Measurements from ENCODE around the gene S100A16.

S100A16 gene

GRCh38 chr1:153571706-153572105 is 41.2 kb downstream of the S100A16 start:
- no peak for TF ChIP-seq CTCF (IDR thresholded peaks at IDR 0.05; ENCODE audit: insufficient read depth, low read depth, low read length, missing control alignments)
- H3K4me3 ChIP-seq (ENCODE audit: low read length), result no peak overlapping the region
- no peak for DNase-seq (ENCODE audit: low read depth)

GRCh38 chr1:153570874-153571273 is 42.1 kb downstream of the S100A16 start:
- no peak for DNase-seq (ENCODE audit: low read depth)
- TF ChIP-seq CTCF (IDR thresholded peaks at IDR 0.05; ENCODE audit: insufficient read depth, low read depth, low read length, missing control alignments), result no peak
- H3K4me3 ChIP-seq (ENCODE audit: low read length), result no peak overlapping the region

GRCh38 chr1:153569465-153569864 is 43.5 kb downstream of the S100A16 start:
- H3K4me3 ChIP-seq (ENCODE audit: low read length), result no peak overlapping the region
- DNase-seq (ENCODE audit: low read depth), result no peak

GRCh38 chr1:153568367-153569099 is 44.4 kb downstream of the S100A16 start:
- peak; percentile 96 for DNase-seq (ENCODE audit: low read depth)
- H3K4me3 ChIP-seq (ENCODE audit: low read length), result peak overlapping the region; percentile 31
- TF ChIP-seq CTCF (IDR thresholded peaks at IDR 0.05; ENCODE audit: insufficient read depth, low read depth, low read length, missing control alignments), result peak; percentile 97

More at GRCh38 chr1:153569465-153569864, 43.5 kb downstream of the S100A16 start:
- TF ChIP-seq CTCF (IDR thresholded peaks at IDR 0.05; ENCODE audit: insufficient read depth, low read depth, low read length, missing control alignments), result no peak

- peak; percentile 100 for DNase-seq (ENCODE audit: low read depth)
- no peak for TF ChIP-seq CTCF (IDR thresholded peaks at IDR 0.05; ENCODE audit: insufficient read depth, low read depth, low read length, missing control alignments)
- peak overlapping the region; percentile 31 for H3K4me3 ChIP-seq (ENCODE audit: low read length)
Observed at GRCh38 chr1:153567621-153568366, 45.1 kb downstream of the S100A16 start.

GRCh38 chr1:153566414-153567371 is 46.2 kb downstream of the S100A16 start:
- TF ChIP-seq CTCF (IDR thresholded peaks at IDR 0.05; ENCODE audit: insufficient read depth, low read depth, low read length, missing control alignments), result no peak
- H3K4me3 ChIP-seq (ENCODE audit: low read length), result peak overlapping the region; percentile 96

More at GRCh38 chr1:153566414-153567371, 46.2 kb downstream of the S100A16 start:
- DNase-seq (ENCODE audit: low read depth), result peak; percentile 100
